Neuronal stem cell (in vitro differentiated cells): Measurements from ENCODE around the gene EXOC6. TPM values are rescaled to one million over a fixed set of nuclear protein-coding genes. Genes with fewer than 3 reads are reported as not detected.
A peak's percentile ranks its signal among the peaks of the same experiment; 100 is the strongest.

Source experiments
- DNase-seq: peaks from one replicate; pipeline ENCODE4 v3.0.0-alpha.2; 2013; ENCODE audit warnings: low spot score
- H2AFZ ChIP-seq: one replicate; pipeline ENCODE4 v1.6.1; 2013; ENCODE audit warnings: mild to moderate bottlenecking, low read length, inconsistent platforms
- H2AK5ac ChIP-seq: 2 replicates; pipeline ENCODE4 v1.6.1; 2013; ENCODE audit warnings: low read depth, mild to moderate bottlenecking, inconsistent platforms, low read length, moderate library complexity, mixed read lengths
- H2BK120ac ChIP-seq: 2 replicates; pipeline ENCODE4 v1.6.1; 2013; ENCODE audit warnings: low read depth, mild to moderate bottlenecking, inconsistent platforms, low read length, moderate library complexity, mixed read lengths
- H2BK12ac ChIP-seq: one replicate; pipeline ENCODE4 v1.6.1; 2013; ENCODE audit warnings: low read length, inconsistent platforms
- H2BK15ac ChIP-seq: 2 replicates; pipeline ENCODE4 v1.6.1; 2013; ENCODE audit warnings: mild to moderate bottlenecking, low read length, inconsistent platforms, mixed read lengths
- H2BK5ac ChIP-seq: one replicate; pipeline ENCODE4 v1.6.1; 2013; ENCODE audit warnings: inconsistent platforms, mild to moderate bottlenecking, low read length, moderate library complexity
- H3K14ac ChIP-seq: one replicate; pipeline ENCODE4 v1.6.1; 2013; ENCODE audit warnings: low read length, inconsistent platforms
- H3K18ac ChIP-seq: 2 replicates; pipeline ENCODE4 v1.6.1; 2013; ENCODE audit warnings: low read length, inconsistent platforms
- H3K23ac ChIP-seq: 2 replicates; pipeline ENCODE4 v1.6.1; 2013; ENCODE audit warnings: low read depth, mild to moderate bottlenecking, mixed read lengths, low read length, inconsistent platforms; ENCODE audit not compliant: poor library complexity
- H3K27ac ChIP-seq: replicated peaks from 3 replicates; pipeline ENCODE4 v1.5.1; 2013; ENCODE audit warnings: low read length, inconsistent platforms
- H3K27me3 ChIP-seq, 3 experiments: 2 replicates each; pipeline ENCODE4 v1.6.1; 2013; ENCODE audit warnings: low read length in 3 of 3, mild to moderate bottlenecking in 2 of 3, inconsistent platforms in 1 of 3, low read depth in 1 of 3, mixed read lengths in 1 of 3, moderate library complexity in 1 of 3; ENCODE audit not compliant: control insufficient read depth in 3 of 3, insufficient read depth in 3 of 3
- H3K36me3 ChIP-seq, 2 donors: replicated peaks in 1 of 2; 2 replicates each; pipeline ENCODE4 v1.6.1; 2013; ENCODE audit warnings: low read length in 2 of 2; ENCODE audit not compliant: control insufficient read depth in 2 of 2, insufficient read depth in 2 of 2
- H3K4ac ChIP-seq: 2 replicates; pipeline ENCODE4 v1.6.1; 2013; ENCODE audit warnings: inconsistent platforms, mild to moderate bottlenecking, low read length, moderate library complexity
- H3K4me1 ChIP-seq, 2 donors: 1 replicate in 1 of 2; 2 replicates in 1 of 2; pipeline ENCODE4 v1.6.1; 2013; ENCODE audit warnings: low read length in 2 of 2, low read depth in 1 of 2; ENCODE audit not compliant: control insufficient read depth in 2 of 2, insufficient read depth in 1 of 2
- H3K4me2 ChIP-seq: one replicate; pipeline ENCODE4 v1.6.1; 2013; ENCODE audit warnings: mild to moderate bottlenecking, low read length, inconsistent platforms; ENCODE audit not compliant: insufficient read depth, poor library complexity, severe bottlenecking
- H3K4me3 ChIP-seq, 2 donors: 2 replicates each; pipeline ENCODE4 v1.5.1; 2013; ENCODE audit warnings: low read length in 2 of 2, mild to moderate bottlenecking in 2 of 2, inconsistent platforms in 1 of 2, moderate library complexity in 1 of 2
- H3K79me1 ChIP-seq: one replicate; pipeline ENCODE4 v1.6.1; 2013; ENCODE audit warnings: low read depth, mild to moderate bottlenecking, inconsistent platforms, low read length, moderate library complexity
- H3K9ac ChIP-seq: one replicate; pipeline ENCODE4 v1.6.1; 2013; ENCODE audit warnings: mild to moderate bottlenecking, low read depth, low read length, inconsistent platforms; ENCODE audit not compliant: poor library complexity
- H3K9me3 ChIP-seq, 2 donors: replicated peaks in 1 of 2; 2 replicates each; pipeline versions ENCODE3 to v1.6.1; 2013; ENCODE audit warnings: low read length in 2 of 2, mild to moderate bottlenecking in 2 of 2, inconsistent platforms in 1 of 2, low read depth in 1 of 2, mixed read lengths in 1 of 2, moderate library complexity in 1 of 2; ENCODE audit not compliant: control insufficient read depth in 2 of 2, insufficient read depth in 1 of 2
- H4K8ac ChIP-seq: one replicate; pipeline ENCODE4 v1.6.1; 2013; ENCODE audit warnings: low read depth, mild to moderate bottlenecking, inconsistent platforms, low read length, moderate library complexity
- H4K91ac ChIP-seq: one replicate; pipeline ENCODE4 v1.6.1; 2013; ENCODE audit warnings: low read length, low read depth, mild to moderate bottlenecking, inconsistent platforms; ENCODE audit not compliant: poor library complexity
- WGBS, 2 donors: extraction: QIAGEN DNeasy Blood & Tissue Kit; methylation state at CpG; one replicate each; pipeline ENCODE4 v1.1.7; 2013; ENCODE audit warnings: missing lambda C conversion rate in 2 of 2, mixed read lengths in 1 of 2; ENCODE audit not compliant: insufficient read length in 2 of 2, insufficient replicate concordance in 1 of 2; ENCODE audit errors: extremely low coverage in 2 of 2; 5-methylcytosine and 5-hydroxymethylcytosine counted together
- polyA plus RNA-seq, 2 experiments: library from polyadenylated mRNA; stranded (reverse); fragments of 200-250 nt; gene quantifications; one replicate each; pipeline ENCODE4 v1.2.3, GENCODE V29; 2013

The EXOC6 gene, protein sequence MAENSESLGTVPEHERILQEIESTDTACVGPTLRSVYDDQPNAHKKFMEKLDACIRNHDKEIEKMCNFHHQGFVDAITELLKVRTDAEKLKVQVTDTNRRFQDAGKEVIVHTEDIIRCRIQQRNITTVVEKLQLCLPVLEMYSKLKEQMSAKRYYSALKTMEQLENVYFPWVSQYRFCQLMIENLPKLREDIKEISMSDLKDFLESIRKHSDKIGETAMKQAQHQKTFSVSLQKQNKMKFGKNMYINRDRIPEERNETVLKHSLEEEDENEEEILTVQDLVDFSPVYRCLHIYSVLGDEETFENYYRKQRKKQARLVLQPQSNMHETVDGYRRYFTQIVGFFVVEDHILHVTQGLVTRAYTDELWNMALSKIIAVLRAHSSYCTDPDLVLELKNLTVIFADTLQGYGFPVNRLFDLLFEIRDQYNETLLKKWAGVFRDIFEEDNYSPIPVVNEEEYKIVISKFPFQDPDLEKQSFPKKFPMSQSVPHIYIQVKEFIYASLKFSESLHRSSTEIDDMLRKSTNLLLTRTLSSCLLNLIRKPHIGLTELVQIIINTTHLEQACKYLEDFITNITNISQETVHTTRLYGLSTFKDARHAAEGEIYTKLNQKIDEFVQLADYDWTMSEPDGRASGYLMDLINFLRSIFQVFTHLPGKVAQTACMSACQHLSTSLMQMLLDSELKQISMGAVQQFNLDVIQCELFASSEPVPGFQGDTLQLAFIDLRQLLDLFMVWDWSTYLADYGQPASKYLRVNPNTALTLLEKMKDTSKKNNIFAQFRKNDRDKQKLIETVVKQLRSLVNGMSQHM
- 12.0 TPM for polyA plus RNA-seq (2013, experiment 1 of 2)
- polyA plus RNA-seq (2013, experiment 2 of 2): 12.3 TPM

DNA sequence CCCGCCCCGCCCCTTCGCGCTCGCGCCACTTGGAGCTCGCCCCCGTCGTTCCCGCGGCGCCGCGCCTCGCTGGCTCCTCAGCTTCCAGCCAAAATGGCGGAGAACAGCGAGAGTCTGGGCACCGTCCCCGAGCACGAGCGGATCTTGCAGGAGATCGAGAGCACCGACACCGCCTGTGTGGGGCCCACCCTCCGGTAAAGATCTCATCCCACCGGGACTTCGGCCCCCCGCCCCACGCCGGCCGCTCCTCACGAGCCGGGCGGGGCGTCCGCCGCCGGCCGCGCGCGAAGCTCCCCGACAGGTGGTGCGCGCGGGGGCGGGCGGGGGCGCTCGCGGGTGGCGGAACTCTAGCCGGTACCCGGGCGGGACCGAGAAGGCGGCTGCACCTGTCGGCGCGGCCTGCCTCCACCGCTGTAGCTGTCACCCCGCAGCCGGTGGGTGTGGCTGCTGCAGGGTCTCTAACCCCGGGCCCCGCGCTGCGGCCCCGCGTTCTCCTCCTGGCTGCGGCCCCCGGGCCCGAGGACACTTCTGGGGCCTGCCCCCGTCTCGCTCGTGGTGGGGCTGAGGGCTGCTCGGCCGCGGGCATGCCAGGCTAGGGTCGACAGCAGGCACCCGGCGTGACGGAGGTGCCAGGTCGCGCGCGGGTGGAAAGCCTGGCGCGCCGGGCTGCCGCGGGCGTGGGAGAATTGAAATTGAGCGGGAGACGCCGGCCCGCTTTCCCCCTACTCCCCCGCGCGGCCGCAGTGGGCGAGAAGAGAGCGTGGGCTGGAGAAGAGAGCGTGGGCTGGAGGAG is at the start of gene EXOC6:
Gene EXOC6, plus strand, starts transcription at position 80 of the 793 bp plus-strand sequence. Its CDS starts 14 bp downstream, at position 94.
- no peak within 1 kb of the TSS for H4K8ac ChIP-seq
- peak within 1 kb of the TSS; percentile 94 for H3K9ac ChIP-seq
- H2BK5ac ChIP-seq: peak within 1 kb of the TSS; percentile 94
- H3K27ac ChIP-seq: no peak within 1 kb of the TSS
- peak within 1 kb of the TSS; percentile 88 to 96 for H3K4me3 ChIP-seq
- peak within 1 kb of the TSS; percentile 100 for H2AFZ ChIP-seq
- H3K18ac ChIP-seq: peak within 1 kb of the TSS; percentile 96
- H3K14ac ChIP-seq: peak within 1 kb of the TSS; percentile 89
- H3K27me3 ChIP-seq: no peaks in the 10 kb centered on the region
- peak within 1 kb of the TSS; percentile 73 for H2BK12ac ChIP-seq
- no peak within 1 kb of the TSS for H2BK120ac ChIP-seq
- H3K9me3 ChIP-seq: peaks cover 0 to 14% of the 10 kb centered on the region in 2 donors
- WGBS, 2 donors: no CpG with 5 or more reads among the region's 103 CpGs
- H3K4ac ChIP-seq: no peak within 1 kb of the TSS
- peak within 1 kb of the TSS; percentile 21 for H2AK5ac ChIP-seq
- H2BK15ac ChIP-seq: peak within 1 kb of the TSS; percentile 98
- no peaks in the 10 kb centered on the region for H3K36me3 ChIP-seq
- peaks cover 2 to 8% of the 10 kb centered on the region in 2 donors for H3K4me1 ChIP-seq
- no peak within 1 kb of the TSS for H4K91ac ChIP-seq
- peak within 1 kb of the TSS; percentile 91 for H3K23ac ChIP-seq
- H3K4me2 ChIP-seq: peak within 1 kb of the TSS; percentile 88
- DNase-seq: peak; percentile 82
- H3K79me1 ChIP-seq: peaks cover 2% of the 10 kb centered on the region

DNA sequence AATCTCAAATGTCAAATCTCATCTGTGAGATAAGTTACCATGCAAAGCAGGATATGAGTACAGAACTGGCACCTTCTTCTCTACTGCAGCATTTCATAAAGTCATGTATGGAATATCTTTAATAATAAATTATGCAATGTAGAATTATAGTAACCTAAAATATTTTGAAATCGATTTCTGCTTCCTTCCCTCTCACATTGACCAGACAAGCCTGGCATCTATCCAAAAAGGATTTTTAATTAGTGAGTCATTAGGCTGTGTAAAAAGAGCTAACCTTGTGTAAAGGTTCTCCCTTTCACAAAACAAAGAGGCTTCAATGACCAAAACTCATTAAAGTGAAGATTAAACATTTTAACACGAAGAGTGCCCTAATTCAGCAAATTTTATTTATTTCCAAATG is 48.8 kb upstream of the EXOC6 start:
- Histone ChIP-seq H3K4me3 (no peak overlapping the region), H3K9ac (no peak overlapping the region), H3K18ac (no peak overlapping the region), H3K9me3 (no peaks in the 10 kb centered on the region), H4K8ac (no peak overlapping the region), H2AK5ac (no peak overlapping the region), H2AFZ (no peak overlapping the region), H4K91ac (no peak overlapping the region), H3K27me3 (no peaks in the 10 kb centered on the region), H3K36me3 (no peaks in the 10 kb centered on the region), H3K4me1 (peaks cover 0 to 2% of the 10 kb centered on the region in 2 donors), H3K4ac (no peak overlapping the region), H2BK12ac (no peak overlapping the region), H3K79me1 (no peaks in the 10 kb centered on the region), H2BK120ac (no peak overlapping the region), H3K14ac (no peak overlapping the region), H3K27ac (no peak overlapping the region), H2BK15ac (no peak overlapping the region), H3K23ac (no peak overlapping the region), H2BK5ac (no peak overlapping the region), H3K4me2 (no peak overlapping the region)
- no peak for DNase-seq
- no CpG with 5 or more reads among the region's 2 CpGs for WGBS, 2 donors

DNA sequence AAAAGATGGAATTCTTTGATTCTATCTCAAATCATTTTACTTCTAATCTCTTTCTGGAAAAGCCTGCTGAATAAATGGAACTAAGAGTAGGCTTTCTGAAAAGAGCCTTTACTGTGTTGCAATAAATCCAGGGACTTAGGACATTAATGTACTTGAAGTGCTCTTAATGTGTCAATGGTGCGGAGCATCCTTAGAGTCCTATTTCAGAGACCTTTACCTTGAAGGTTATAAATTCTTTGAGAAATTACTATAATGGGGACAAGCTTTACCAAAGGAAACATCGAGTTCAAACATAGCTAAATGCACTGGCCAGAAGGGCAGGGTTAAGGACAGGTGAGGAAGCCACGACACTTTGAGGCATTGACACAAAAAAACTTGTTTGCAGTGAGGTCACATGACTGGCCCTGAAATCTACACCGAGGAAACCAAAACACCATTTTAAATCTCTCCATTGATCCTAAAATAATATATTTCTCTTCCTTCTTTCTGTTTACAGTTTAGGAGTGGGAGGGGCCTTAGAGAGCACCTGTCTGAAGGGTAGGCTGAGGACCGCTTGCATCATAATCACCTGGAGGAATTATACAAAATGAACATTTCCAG is 48.1 kb upstream of the EXOC6 start:
- Histone ChIP-seq H3K9ac (no peak overlapping the region), H3K23ac (no peak overlapping the region), H3K27ac (no peak overlapping the region), H3K4ac (no peak overlapping the region), H3K18ac (no peak overlapping the region), H2BK15ac (no peak overlapping the region), H3K9me3 (no peaks in the 10 kb centered on the region), H3K79me1 (no peaks in the 10 kb centered on the region), H2BK120ac (no peak overlapping the region), H3K4me3 (no peak overlapping the region), H2BK12ac (no peak overlapping the region), H2AFZ (no peak overlapping the region), H2BK5ac (no peak overlapping the region), H3K4me1 (peaks cover 0 to 2% of the 10 kb centered on the region in 2 donors), H3K27me3 (no peaks in the 10 kb centered on the region), H2AK5ac (no peak overlapping the region), H4K8ac (no peak overlapping the region), H3K4me2 (no peak overlapping the region), H4K91ac (no peak overlapping the region), H3K36me3 (no peaks in the 10 kb centered on the region), H3K14ac (no peak overlapping the region)
- no peak for DNase-seq
- no CpG with 5 or more reads among the region's 5 CpGs for WGBS, 2 donors
